NT2/D1 (cell line): ENCODE measurements around the gene TDRD6.

ENCODE experiments used
- SUZ12 ChIP-seq: IDR thresholded peaks from 2 replicates; pipeline ENCODE4 v1.6.1; 2011; ENCODE audit not compliant: insufficient read length, insufficient read depth; ENCODE audit errors: extremely low read depth
- YY1 ChIP-seq: IDR thresholded peaks from 2 replicates; pipeline ENCODE4 v1.6.1; 2011; ENCODE audit not compliant: insufficient read length, insufficient read depth

- TF ChIP-seq SUZ12, result no peak
- no peak for TF ChIP-seq YY1
Observed at GRCh38 chr6:46688966-46689335, 1.3 kb downstream of the TDRD6 start.
